ENCODE measurements around the gene RLN3. TPM values are rescaled to one million over a fixed set of nuclear protein-coding genes. Genes with fewer than 3 reads are reported as not detected.

The RLN3 gene
- total and polyA plus RNA-seq, 9 of the 15 experiments (the other 6 are each of a cell fraction or from before 2014, with no cell fraction given) = 0.31 to 1.2 (median 0.71) TPM; not detected in 6

- TF ChIP-seq, protein P1, sequence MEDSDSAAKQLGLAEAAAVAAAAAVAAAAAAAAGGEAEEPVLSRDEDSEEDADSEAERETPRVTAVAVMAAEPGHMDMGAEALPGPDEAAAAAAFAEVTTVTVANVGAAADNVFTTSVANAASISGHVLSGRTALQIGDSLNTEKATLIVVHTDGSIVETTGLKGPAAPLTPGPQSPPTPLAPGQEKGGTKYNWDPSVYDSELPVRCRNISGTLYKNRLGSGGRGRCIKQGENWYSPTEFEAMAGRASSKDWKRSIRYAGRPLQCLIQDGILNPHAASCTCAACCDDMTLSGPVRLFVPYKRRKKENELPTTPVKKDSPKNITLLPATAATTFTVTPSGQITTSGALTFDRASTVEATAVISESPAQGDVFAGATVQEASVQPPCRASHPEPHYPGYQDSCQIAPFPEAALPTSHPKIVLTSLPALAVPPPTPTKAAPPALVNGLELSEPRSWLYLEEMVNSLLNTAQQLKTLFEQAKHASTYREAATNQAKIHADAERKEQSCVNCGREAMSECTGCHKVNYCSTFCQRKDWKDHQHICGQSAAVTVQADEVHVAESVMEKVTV (CRISPR knock-in tag; IDR thresholded peaks at IDR 0.05) = no peak
- TF ChIP-seq, protein P2, sequence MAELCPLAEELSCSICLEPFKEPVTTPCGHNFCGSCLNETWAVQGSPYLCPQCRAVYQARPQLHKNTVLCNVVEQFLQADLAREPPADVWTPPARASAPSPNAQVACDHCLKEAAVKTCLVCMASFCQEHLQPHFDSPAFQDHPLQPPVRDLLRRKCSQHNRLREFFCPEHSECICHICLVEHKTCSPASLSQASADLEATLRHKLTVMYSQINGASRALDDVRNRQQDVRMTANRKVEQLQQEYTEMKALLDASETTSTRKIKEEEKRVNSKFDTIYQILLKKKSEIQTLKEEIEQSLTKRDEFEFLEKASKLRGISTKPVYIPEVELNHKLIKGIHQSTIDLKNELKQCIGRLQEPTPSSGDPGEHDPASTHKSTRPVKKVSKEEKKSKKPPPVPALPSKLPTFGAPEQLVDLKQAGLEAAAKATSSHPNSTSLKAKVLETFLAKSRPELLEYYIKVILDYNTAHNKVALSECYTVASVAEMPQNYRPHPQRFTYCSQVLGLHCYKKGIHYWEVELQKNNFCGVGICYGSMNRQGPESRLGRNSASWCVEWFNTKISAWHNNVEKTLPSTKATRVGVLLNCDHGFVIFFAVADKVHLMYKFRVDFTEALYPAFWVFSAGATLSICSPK (IDR thresholded peaks at IDR 0.05; ENCODE audit: borderline replicate concordance) = no peak
- TF ChIP-seq ZNF395 (CRISPR knock-in tag; IDR thresholded peaks at IDR 0.05) = peak; percentile 62; the same call in 1 of the 2 replicates
- TF ChIP-seq ZNF384 (IDR thresholded peaks at IDR 0.05; ENCODE audit: low read depth, low read length) = no peak
- TF ChIP-seq KLF16 (IDR thresholded peaks at IDR 0.05) = no peak
- TF ChIP-seq CBX5 (IDR thresholded peaks at IDR 0.05; ENCODE audit: borderline replicate concordance, low read depth) = no peak
- no peak for TF ChIP-seq PML (IDR thresholded peaks at IDR 0.05; ENCODE audit: low read length)
- no peak for TF ChIP-seq SLC30A9 (CRISPR knock-in tag; IDR thresholded peaks at IDR 0.05)
- TF ChIP-seq BCL6 (CRISPR knock-in tag; IDR thresholded peaks at IDR 0.05) = no peak
- no peak for TF ChIP-seq RBM15 (IDR thresholded peaks at IDR 0.05; ENCODE audit: insufficient read depth, low read length)
- TF ChIP-seq EHMT2 (IDR thresholded peaks at IDR 0.05) = no peak
- no peak for TF ChIP-seq ZNF79 (CRISPR knock-in tag; IDR thresholded peaks at IDR 0.05; ENCODE audit: low read depth)
- TF ChIP-seq TCF7L2 (IDR thresholded peaks at IDR 0.05; ENCODE audit: low read depth, low read length) = no peak
- TF ChIP-seq GABPB2 (CRISPR knock-in tag; conservative IDR thresholded peaks at IDR 0.05) = no peak
- TF ChIP-seq FUS (optimal IDR thresholded peaks at IDR 0.05; ENCODE audit: low read depth, low read length) = no peak
- no peak for TF ChIP-seq NELFE (IDR thresholded peaks at IDR 0.05; ENCODE audit: insufficient read depth, insufficient read length)
- TF ChIP-seq ZNF830 (CRISPR knock-in tag; IDR thresholded peaks at IDR 0.05) = no peak
- TF ChIP-seq JUND (IDR thresholded peaks at IDR 0.05; ENCODE audit: borderline replicate concordance, low read depth, low read length) = no peak
- no peak for TF ChIP-seq JUND (tag; IDR thresholded peaks at IDR 0.05; ENCODE audit: borderline replicate concordance, low read depth, low read length)
- TF ChIP-seq, protein P3, sequence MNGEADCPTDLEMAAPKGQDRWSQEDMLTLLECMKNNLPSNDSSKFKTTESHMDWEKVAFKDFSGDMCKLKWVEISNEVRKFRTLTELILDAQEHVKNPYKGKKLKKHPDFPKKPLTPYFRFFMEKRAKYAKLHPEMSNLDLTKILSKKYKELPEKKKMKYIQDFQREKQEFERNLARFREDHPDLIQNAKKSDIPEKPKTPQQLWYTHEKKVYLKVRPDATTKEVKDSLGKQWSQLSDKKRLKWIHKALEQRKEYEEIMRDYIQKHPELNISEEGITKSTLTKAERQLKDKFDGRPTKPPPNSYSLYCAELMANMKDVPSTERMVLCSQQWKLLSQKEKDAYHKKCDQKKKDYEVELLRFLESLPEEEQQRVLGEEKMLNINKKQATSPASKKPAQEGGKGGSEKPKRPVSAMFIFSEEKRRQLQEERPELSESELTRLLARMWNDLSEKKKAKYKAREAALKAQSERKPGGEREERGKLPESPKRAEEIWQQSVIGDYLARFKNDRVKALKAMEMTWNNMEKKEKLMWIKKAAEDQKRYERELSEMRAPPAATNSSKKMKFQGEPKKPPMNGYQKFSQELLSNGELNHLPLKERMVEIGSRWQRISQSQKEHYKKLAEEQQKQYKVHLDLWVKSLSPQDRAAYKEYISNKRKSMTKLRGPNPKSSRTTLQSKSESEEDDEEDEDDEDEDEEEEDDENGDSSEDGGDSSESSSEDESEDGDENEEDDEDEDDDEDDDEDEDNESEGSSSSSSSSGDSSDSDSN (IDR thresholded peaks at IDR 0.05; ENCODE audit: borderline replicate concordance in 1 of 2, low read depth in 2 of 2, low read length in 2 of 2) = peak; percentile 40 to 89; a peak in 2 of 4 replicates
- TF ChIP-seq HMG20B (CRISPR knock-in tag; IDR thresholded peaks at IDR 0.05) = no peak
- no peak for TF ChIP-seq HEY1 (CRISPR knock-in tag; IDR thresholded peaks at IDR 0.05; ENCODE audit: borderline replicate concordance)
- TF ChIP-seq ZNF3 (CRISPR knock-in tag; IDR thresholded peaks at IDR 0.05) = no peak
Observed at GRCh38 chr19:14073261-14073924, 45.4 kb downstream of the RLN3 start (continued).

All from K562 (cell line).